K562 (cell line): ENCODE results near the gene CD164L2. TPM values are rescaled to one million over a fixed set of nuclear protein-coding genes. Genes with fewer than 3 reads are reported as not detected.
A peak's percentile ranks its signal among the peaks of the same experiment; 100 is the strongest.

Experiments
- BMI1 ChIP-seq: fragments of 150-350 bp; IDR thresholded peaks from 2 replicates; pipeline ENCODE4 v1.6.1; 2014; ENCODE audit warnings: low read length
- BRCA1 ChIP-seq, 2 experiments: fragments of 450-650 bp in 1 of 2; sonication (generic) in 1 of 2; formaldehyde crosslinking in 1 of 2; IDR thresholded peaks; 2 replicates each; pipeline versions ENCODE4 v1.5.0 to v1.6.1; 2017 to 2020; ENCODE audit warnings: mild to moderate bottlenecking in 1 of 2, missing genetic modification reagents in 1 of 2
- CEBPB ChIP-seq: fragments of 450-650 bp; IDR thresholded peaks from 2 replicates; pipeline ENCODE4 v1.6.1; 2016; ENCODE audit warnings: missing genetic modification characterization, missing compliant biosample characterization
- EWSR1 ChIP-seq: fragments of 450-650 bp; IDR thresholded peaks from 2 replicates; pipeline ENCODE4 v1.6.1; 2018; ENCODE audit warnings: borderline replicate concordance, mild to moderate bottlenecking, low read depth, moderate library complexity; ENCODE audit not compliant: partially characterized antibody
- NFRKB ChIP-seq: fragments of 450-650 bp; IDR thresholded peaks from 2 replicates; pipeline ENCODE4 v1.6.1; 2016; ENCODE audit warnings: low read depth
- RBM15 ChIP-seq: fragments of 200-400 bp; formaldehyde crosslinking; IDR thresholded peaks from 2 replicates; pipeline ENCODE4 v1.6.1; 2018; ENCODE audit warnings: mild to moderate bottlenecking, low read length, moderate library complexity; ENCODE audit not compliant: insufficient read depth
- TCFL5 ChIP-seq: fragments of 250-450 bp; sonication (Bioruptor Pico); conservative IDR thresholded peaks from 2 replicates; pipeline ENCODE4 v1.6.1; 2021; ENCODE audit warnings: mild to moderate bottlenecking, moderate library complexity, matching md5 sums
- TEAD2 ChIP-seq: fragments of 450-650 bp; IDR thresholded peaks from 2 replicates; pipeline ENCODE4 v1.6.1; 2016; ENCODE audit warnings: missing genetic modification characterization, control low read depth, missing compliant biosample characterization
- TEAD4 ChIP-seq, 2 experiments: sonication (generic) in 1 of 2; formaldehyde crosslinking in 1 of 2; IDR thresholded peaks; 2 replicates each; pipeline versions ENCODE4 v1.6.1 to v1.8.0; 2012 to 2022; ENCODE audit warnings: borderline replicate concordance in 1 of 2, inconsistent platforms in 1 of 2, low read length in 1 of 2, mild to moderate bottlenecking in 1 of 2, missing genetic modification reagents in 1 of 2
- XRCC4 ChIP-seq: IDR thresholded peaks from one replicate; pipeline ENCODE4 v1.6.1; 2011; ENCODE audit not compliant: insufficient read depth, insufficient read length; ENCODE audit errors: extremely low read depth
- ZFP1 ChIP-seq: fragments of 450-650 bp; formaldehyde crosslinking; IDR thresholded peaks from 2 replicates; pipeline ENCODE4 v1.4.0; 2020; ENCODE audit warnings: mild to moderate bottlenecking, mixed read lengths
- polyA plus RNA-seq, 8 experiments: library from polyadenylated mRNA; depleted of rRNA in 4 of 8; stranded (reverse) in 5 of 8; unstranded in 3 of 8; fragments of >200 nt; fragmentation: Nextera tagmentation in 2 of 8; fragmentation: Illumina TruSeq in 1 of 8; extraction: Ambion mirVana in 2 of 8; extraction: Trizol in 1 of 8; gene quantifications; 2 replicates each; pipeline versions ENCODE4 v1.2.1 to v1.2.3, GENCODE V29; 2011 to 2014; ENCODE audit warnings: inconsistent platforms in 1 of 8, missing spikeins in 1 of 8
- total RNA-seq, 7 experiments: library from RNA; depleted of rRNA in 6 of 7; stranded (reverse); fragments of >200 nt in 6 of 7; fragmentation: Illumina TruSeq in 2 of 7; extraction: Trizol in 2 of 7; gene quantifications; 2 replicates each; pipeline versions ENCODE4 v1.2.1 to v1.2.3, GENCODE V29; 2011 to 2021; ENCODE audit warnings: low replicate concordance in 1 of 7
- TF ChIP-seq, protein P1 (sequence below): fragments of 250-450 bp; sonication (Bioruptor Pico); IDR thresholded peaks from 2 replicates; pipeline ENCODE4 v1.4.0; 2020; ENCODE audit warnings: mild to moderate bottlenecking, moderate library complexity, borderline replicate concordance
- TF ChIP-seq, protein P2 (sequence below): fragments of 450-650 bp; IDR thresholded peaks from 2 replicates; pipeline ENCODE4 v1.6.1; 2016; ENCODE audit warnings: mild to moderate bottlenecking
- TF ChIP-seq, protein P3 (sequence below): fragments of 450-650 bp; IDR thresholded peaks from 2 replicates; pipeline ENCODE4 v1.6.1; 2017; ENCODE audit warnings: antibody characterized with exemption, mild to moderate bottlenecking

Gene CD164L2
- total and polyA plus RNA-seq, 9 of the 15 experiments (the other 6 are each of a cell fraction or from before 2014, with no cell fraction given) = 0.08 to 0.92 (median 0.38) TPM; not detected in 1

DNA sequence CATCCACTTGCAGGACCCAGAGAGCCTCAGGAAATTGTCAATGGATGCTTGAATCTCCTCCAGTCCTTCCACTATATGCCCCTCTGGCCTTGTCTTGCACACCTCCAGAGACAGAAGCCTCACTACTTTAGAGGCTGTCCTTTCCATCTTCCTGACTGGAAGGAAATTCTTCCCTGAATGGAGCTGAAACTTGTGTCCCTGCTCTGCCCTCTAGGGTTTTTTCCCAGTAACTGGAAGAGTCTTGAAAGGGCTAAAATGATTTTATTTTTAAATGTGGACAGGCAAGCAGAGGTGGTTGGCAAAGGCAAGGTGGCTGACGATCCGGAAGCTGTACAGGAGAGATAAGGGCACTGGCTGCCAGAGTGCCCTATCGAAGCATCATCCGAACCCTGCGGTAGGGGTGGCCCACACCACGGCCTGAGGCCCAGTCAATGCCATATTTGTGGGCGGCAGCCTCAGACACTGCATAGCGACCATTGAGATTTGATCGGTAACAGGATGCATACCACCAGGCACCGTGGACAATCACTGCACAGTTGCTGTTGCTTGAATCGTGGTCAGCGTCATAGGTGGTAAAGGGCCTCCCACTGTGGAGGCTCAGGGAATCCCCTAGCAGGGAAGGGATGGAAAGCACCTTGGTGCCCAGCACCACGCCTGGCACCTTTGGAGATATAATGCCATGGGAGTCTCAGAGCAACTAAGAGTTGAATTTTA, 14.1 kb downstream of the CD164L2 start (continued):
- TF ChIP-seq, protein P1, sequence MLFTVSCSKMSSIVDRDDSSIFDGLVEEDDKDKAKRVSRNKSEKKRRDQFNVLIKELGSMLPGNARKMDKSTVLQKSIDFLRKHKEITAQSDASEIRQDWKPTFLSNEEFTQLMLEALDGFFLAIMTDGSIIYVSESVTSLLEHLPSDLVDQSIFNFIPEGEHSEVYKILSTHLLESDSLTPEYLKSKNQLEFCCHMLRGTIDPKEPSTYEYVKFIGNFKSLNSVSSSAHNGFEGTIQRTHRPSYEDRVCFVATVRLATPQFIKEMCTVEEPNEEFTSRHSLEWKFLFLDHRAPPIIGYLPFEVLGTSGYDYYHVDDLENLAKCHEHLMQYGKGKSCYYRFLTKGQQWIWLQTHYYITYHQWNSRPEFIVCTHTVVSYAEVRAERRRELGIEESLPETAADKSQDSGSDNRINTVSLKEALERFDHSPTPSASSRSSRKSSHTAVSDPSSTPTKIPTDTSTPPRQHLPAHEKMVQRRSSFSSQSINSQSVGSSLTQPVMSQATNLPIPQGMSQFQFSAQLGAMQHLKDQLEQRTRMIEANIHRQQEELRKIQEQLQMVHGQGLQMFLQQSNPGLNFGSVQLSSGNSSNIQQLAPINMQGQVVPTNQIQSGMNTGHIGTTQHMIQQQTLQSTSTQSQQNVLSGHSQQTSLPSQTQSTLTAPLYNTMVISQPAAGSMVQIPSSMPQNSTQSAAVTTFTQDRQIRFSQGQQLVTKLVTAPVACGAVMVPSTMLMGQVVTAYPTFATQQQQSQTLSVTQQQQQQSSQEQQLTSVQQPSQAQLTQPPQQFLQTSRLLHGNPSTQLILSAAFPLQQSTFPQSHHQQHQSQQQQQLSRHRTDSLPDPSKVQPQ (CRISPR knock-in tag) = no peak
- no peak for TF ChIP-seq NFRKB
- no peak for TF ChIP-seq CEBPB (tag)
- TF ChIP-seq, protein P2, sequence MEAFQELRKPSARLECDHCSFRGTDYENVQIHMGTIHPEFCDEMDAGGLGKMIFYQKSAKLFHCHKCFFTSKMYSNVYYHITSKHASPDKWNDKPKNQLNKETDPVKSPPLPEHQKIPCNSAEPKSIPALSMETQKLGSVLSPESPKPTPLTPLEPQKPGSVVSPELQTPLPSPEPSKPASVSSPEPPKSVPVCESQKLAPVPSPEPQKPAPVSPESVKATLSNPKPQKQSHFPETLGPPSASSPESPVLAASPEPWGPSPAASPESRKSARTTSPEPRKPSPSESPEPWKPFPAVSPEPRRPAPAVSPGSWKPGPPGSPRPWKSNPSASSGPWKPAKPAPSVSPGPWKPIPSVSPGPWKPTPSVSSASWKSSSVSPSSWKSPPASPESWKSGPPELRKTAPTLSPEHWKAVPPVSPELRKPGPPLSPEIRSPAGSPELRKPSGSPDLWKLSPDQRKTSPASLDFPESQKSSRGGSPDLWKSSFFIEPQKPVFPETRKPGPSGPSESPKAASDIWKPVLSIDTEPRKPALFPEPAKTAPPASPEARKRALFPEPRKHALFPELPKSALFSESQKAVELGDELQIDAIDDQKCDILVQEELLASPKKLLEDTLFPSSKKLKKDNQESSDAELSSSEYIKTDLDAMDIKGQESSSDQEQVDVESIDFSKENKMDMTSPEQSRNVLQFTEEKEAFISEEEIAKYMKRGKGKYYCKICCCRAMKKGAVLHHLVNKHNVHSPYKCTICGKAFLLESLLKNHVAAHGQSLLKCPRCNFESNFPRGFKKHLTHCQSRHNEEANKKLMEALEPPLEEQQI = no peak
- TF ChIP-seq TEAD4 (IDR thresholded peaks at IDR 0.05; ENCODE audit: low read length) = no peak
- TF ChIP-seq TEAD4 (CRISPR knock-in tag; IDR thresholded peaks at IDR 0.05; ENCODE audit: borderline replicate concordance) = no peak
- no peak for TF ChIP-seq RBM15
- TF ChIP-seq ZFP1 (CRISPR knock-in tag) = no peak
- TF ChIP-seq BMI1 = no peak
- TF ChIP-seq, protein P3, sequence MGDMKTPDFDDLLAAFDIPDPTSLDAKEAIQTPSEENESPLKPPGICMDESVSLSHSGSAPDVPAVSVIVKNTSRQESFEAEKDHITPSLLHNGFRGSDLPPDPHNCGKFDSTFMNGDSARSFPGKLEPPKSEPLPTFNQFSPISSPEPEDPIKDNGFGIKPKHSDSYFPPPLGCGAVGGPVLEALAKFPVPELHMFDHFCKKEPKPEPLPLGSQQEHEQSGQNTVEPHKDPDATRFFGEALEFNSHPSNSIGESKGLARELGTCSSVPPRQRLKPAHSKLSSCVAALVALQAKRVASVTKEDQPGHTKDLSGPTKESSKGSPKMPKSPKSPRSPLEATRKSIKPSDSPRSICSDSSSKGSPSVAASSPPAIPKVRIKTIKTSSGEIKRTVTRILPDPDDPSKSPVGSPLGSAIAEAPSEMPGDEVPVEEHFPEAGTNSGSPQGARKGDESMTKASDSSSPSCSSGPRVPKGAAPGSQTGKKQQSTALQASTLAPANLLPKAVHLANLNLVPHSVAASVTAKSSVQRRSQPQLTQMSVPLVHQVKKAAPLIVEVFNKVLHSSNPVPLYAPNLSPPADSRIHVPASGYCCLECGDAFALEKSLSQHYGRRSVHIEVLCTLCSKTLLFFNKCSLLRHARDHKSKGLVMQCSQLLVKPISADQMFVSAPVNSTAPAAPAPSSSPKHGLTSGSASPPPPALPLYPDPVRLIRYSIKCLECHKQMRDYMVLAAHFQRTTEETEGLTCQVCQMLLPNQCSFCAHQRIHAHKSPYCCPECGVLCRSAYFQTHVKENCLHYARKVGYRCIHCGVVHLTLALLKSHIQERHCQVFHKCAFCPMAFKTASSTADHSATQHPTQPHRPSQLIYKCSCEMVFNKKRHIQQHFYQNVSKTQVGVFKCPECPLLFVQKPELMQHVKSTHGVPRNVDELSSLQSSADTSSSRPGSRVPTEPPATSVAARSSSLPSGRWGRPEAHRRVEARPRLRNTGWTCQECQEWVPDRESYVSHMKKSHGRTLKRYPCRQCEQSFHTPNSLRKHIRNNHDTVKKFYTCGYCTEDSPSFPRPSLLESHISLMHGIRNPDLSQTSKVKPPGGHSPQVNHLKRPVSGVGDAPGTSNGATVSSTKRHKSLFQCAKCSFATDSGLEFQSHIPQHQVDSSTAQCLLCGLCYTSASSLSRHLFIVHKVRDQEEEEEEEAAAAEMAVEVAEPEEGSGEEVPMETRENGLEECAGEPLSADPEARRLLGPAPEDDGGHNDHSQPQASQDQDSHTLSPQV = no peak
- TF ChIP-seq TCFL5 = no peak
- no peak for TF ChIP-seq BRCA1 (IDR thresholded peaks at IDR 0.05)
- TF ChIP-seq BRCA1 (CRISPR knock-in tag; IDR thresholded peaks at IDR 0.05) = 0 out of 2 replicates have a peak, but pooled peaks have one; percentile 51
- no peak for TF ChIP-seq EWSR1
- no peak for TF ChIP-seq XRCC4
- no peak for TF ChIP-seq TEAD2
